ENCODE data around the gene ERAP2.

Gene ERAP2

GRCh38 chr5:96909435-96909834 is 33.1 kb downstream of the ERAP2 start:
- H3K27ac ChIP-seq (ENCODE audit: low read length), result no peak overlapping the region
- no peak overlapping the region for H2AFZ ChIP-seq (ENCODE audit: low read length)
- H3F3A ChIP-seq (ENCODE audit: insufficient read depth, low read length), result no peaks in the 10 kb centered on the region
- no peaks in the 10 kb centered on the region for H4K20me1 ChIP-seq (ENCODE audit: insufficient read depth, low read length)
- TF ChIP-seq EZH2phosphoT487 (IDR thresholded peaks at IDR 0.05; ENCODE audit: low read length) (no peak), EZH2 (optimal IDR thresholded peaks at IDR 0.05; ENCODE audit: low read depth, low read length) (no peak)
- TF ChIP-seq, protein P1, sequence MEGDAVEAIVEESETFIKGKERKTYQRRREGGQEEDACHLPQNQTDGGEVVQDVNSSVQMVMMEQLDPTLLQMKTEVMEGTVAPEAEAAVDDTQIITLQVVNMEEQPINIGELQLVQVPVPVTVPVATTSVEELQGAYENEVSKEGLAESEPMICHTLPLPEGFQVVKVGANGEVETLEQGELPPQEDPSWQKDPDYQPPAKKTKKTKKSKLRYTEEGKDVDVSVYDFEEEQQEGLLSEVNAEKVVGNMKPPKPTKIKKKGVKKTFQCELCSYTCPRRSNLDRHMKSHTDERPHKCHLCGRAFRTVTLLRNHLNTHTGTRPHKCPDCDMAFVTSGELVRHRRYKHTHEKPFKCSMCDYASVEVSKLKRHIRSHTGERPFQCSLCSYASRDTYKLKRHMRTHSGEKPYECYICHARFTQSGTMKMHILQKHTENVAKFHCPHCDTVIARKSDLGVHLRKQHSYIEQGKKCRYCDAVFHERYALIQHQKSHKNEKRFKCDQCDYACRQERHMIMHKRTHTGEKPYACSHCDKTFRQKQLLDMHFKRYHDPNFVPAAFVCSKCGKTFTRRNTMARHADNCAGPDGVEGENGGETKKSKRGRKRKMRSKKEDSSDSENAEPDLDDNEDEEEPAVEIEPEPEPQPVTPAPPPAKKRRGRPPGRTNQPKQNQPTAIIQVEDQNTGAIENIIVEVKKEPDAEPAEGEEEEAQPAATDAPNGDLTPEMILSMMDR (IDR thresholded peaks at IDR 0.05; ENCODE audit: low read length), result no peak
- no peaks in the 10 kb centered on the region; the same call in 1 of the 2 replicates for H3K36me3 ChIP-seq (replicated peaks; ENCODE audit: insufficient read depth, low read length)
- no peak overlapping the region for H3K4me2 ChIP-seq (ENCODE audit: low read depth, low read length)
- no peak overlapping the region for H3K4me3 ChIP-seq (ENCODE audit: low read length)
- H3K9ac ChIP-seq (ENCODE audit: low read length), result no peak overlapping the region
- DNase-seq, result no peak
- H3K27me3 ChIP-seq (replicated peaks; ENCODE audit: insufficient read depth, low read length), result no peaks in the 10 kb centered on the region
- no peaks in the 10 kb centered on the region for H3K79me2 ChIP-seq (ENCODE audit: low read length)
- H3K4me1 ChIP-seq (ENCODE audit: low read length), result no peaks in the 10 kb centered on the region
- H3K9me2 ChIP-seq (replicated peaks; ENCODE audit: insufficient read depth, low read length), result no peaks in the 10 kb centered on the region
- no peaks in the 10 kb centered on the region for H3K9me3 ChIP-seq (replicated peaks; ENCODE audit: insufficient read depth, low read length)

DNA sequence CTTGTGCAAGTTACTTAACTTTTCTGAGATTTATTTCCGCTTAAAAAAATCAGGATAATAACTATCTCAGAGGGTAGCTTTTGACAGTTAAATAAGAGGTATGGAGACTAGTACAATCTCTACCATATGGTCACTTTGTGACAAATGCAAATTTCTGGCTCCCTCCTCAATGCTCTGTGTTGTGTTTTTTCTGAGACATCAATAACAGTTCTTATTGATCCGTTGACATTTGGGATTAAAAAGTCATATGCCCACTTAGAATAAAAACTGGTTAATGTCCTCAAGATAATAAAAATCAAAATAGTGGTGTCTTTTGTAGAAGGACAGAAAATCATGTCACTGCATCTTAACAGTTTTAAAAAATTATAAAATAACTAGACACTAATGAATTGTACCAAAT is 34.8 kb downstream of the ERAP2 start:
- Histone ChIP-seq H3K4me3 (ENCODE audit: low read length) (no peak overlapping the region), H3K27ac (ENCODE audit: low read length) (no peak overlapping the region), H3K4me2 (ENCODE audit: low read depth, low read length) (no peak overlapping the region), H3F3A (ENCODE audit: insufficient read depth, low read length) (no peaks in the 10 kb centered on the region), H3K9me3 (replicated peaks; ENCODE audit: insufficient read depth, low read length) (no peaks in the 10 kb centered on the region), H3K9me2 (replicated peaks; ENCODE audit: insufficient read depth, low read length) (no peaks in the 10 kb centered on the region), H2AFZ (ENCODE audit: low read length) (no peak overlapping the region), H3K27me3 (replicated peaks; ENCODE audit: insufficient read depth, low read length) (no peaks in the 10 kb centered on the region), H3K36me3 (replicated peaks; ENCODE audit: insufficient read depth, low read length) (no peaks in the 10 kb centered on the region; the same call in 1 of the 2 replicates), H3K9ac (ENCODE audit: low read length) (no peak overlapping the region), H3K4me1 (ENCODE audit: low read length) (no peaks in the 10 kb centered on the region), H3K79me2 (ENCODE audit: low read length) (no peaks in the 10 kb centered on the region), H4K20me1 (ENCODE audit: insufficient read depth, low read length) (no peaks in the 10 kb centered on the region)
- no peak for TF ChIP-seq EZH2phosphoT487 (IDR thresholded peaks at IDR 0.05; ENCODE audit: low read length)
- DNase-seq, result no peak

DNA sequence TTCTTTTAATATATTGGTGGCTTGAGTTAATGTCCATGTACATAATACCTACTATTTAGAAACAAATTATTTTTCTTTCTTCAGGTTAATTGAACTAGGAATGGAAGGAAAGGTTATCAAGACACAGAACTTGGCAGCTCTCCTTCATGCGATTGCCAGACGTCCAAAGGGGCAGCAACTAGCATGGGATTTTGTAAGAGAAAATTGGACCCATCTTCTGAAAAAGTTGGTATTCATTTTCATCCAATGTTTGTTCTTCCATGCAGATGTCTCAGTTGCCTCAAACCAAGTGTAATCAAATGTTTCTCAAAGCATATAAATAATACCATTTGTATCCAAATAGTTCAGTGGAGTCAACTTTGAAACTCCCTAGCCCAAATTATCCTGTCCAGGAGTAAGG is 36.9 kb downstream of the ERAP2 start:
- Histone ChIP-seq H3K4me3 (ENCODE audit: low read length) (no peak overlapping the region), H3K9ac (ENCODE audit: low read length) (no peak overlapping the region), H3K4me2 (ENCODE audit: low read depth, low read length) (no peak overlapping the region), H4K20me1 (ENCODE audit: insufficient read depth, low read length) (no peaks in the 10 kb centered on the region), H2AFZ (ENCODE audit: low read length) (no peak overlapping the region), H3K4me1 (ENCODE audit: low read length) (no peaks in the 10 kb centered on the region), H3K9me2 (replicated peaks; ENCODE audit: insufficient read depth, low read length) (no peaks in the 10 kb centered on the region), H3K27me3 (replicated peaks; ENCODE audit: insufficient read depth, low read length) (no peaks in the 10 kb centered on the region), H3K79me2 (ENCODE audit: low read length) (no peaks in the 10 kb centered on the region), H3K36me3 (replicated peaks; ENCODE audit: insufficient read depth, low read length) (no peaks in the 10 kb centered on the region; the same call in 1 of the 2 replicates), H3K27ac (ENCODE audit: low read length) (no peak overlapping the region), H3F3A (ENCODE audit: insufficient read depth, low read length) (no peaks in the 10 kb centered on the region), H3K9me3 (replicated peaks; ENCODE audit: insufficient read depth, low read length) (no peaks in the 10 kb centered on the region)
- TF ChIP-seq, protein P1 (IDR thresholded peaks at IDR 0.05; ENCODE audit: low read length), result no peak
- no peak for TF ChIP-seq EZH2phosphoT487 (IDR thresholded peaks at IDR 0.05; ENCODE audit: low read length)
- TF ChIP-seq EZH2 (optimal IDR thresholded peaks at IDR 0.05; ENCODE audit: low read depth, low read length), result no peak
- no peak for DNase-seq

DNA sequence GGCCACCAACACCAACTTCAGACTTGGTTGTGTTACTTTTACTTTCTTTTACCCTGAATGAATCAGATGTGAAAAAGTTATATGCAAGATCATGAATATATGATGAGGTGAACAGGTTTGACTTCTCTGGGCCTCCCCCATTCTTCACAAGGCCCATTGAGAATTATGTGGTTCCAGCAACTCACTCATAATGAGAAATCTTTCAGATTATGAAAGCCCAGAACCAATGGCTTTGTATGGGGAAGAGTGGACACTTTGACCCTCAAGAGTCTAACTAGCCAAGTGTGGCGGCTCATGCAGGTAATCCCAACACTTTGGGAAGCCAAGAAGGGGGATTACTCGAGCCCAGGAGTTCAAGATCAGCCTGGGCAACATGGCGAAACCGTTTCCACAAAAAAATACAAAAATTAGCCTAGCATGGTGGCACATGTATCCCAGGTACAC is 43.5 kb downstream of the ERAP2 start:
- H3K4me2 ChIP-seq (ENCODE audit: low read depth, low read length), result no peak overlapping the region
- 0 out of 2 replicates have a peak, but pooled peaks cover 5% of the 10 kb centered on the region for H3F3A ChIP-seq (ENCODE audit: insufficient read depth, low read length)
- no peak overlapping the region for H3K4me3 ChIP-seq (ENCODE audit: low read length)
- H4K20me1 ChIP-seq (ENCODE audit: insufficient read depth, low read length), result no peaks in the 10 kb centered on the region
- no peaks in the 10 kb centered on the region for H3K27me3 ChIP-seq (replicated peaks; ENCODE audit: insufficient read depth, low read length)
- TF ChIP-seq EZH2 (optimal IDR thresholded peaks at IDR 0.05; ENCODE audit: low read depth, low read length) (no peak), EZH2phosphoT487 (IDR thresholded peaks at IDR 0.05; ENCODE audit: low read length) (no peak)
- TF ChIP-seq, protein P1 (IDR thresholded peaks at IDR 0.05; ENCODE audit: low read length), result no peak
- H3K9me3 ChIP-seq (replicated peaks; ENCODE audit: insufficient read depth, low read length), result no peaks in the 10 kb centered on the region
- H3K27ac ChIP-seq (ENCODE audit: low read length), result no peak overlapping the region
- peaks cover 16% of the 10 kb centered on the region for H3K4me1 ChIP-seq (ENCODE audit: low read length)
- no peak overlapping the region for H3K9ac ChIP-seq (ENCODE audit: low read length)
- no peak for DNase-seq
- no peaks in the 10 kb centered on the region for H3K79me2 ChIP-seq (ENCODE audit: low read length)
- H2AFZ ChIP-seq (ENCODE audit: low read length), result no peak overlapping the region
- no peaks in the 10 kb centered on the region for H3K36me3 ChIP-seq (replicated peaks; ENCODE audit: insufficient read depth, low read length)
- H3K9me2 ChIP-seq (replicated peaks; ENCODE audit: insufficient read depth, low read length), result no peaks in the 10 kb centered on the region
